ENCODE data around the gene CRYBB1. TPM values are rescaled to one million over a fixed set of nuclear protein-coding genes. Genes with fewer than 3 reads are reported as not detected.

CRYBB1 gene
- total RNA-seq, 2 experiments from 2014 or later: not detected

- no peak for TF ChIP-seq CTCF (IDR thresholded peaks at IDR 0.05)
These were observed 64.6 kb downstream of the CRYBB1 start for GRCh38 chr22:26553056-26553752.

GRCh38 chr22:26552466-26552865, 65.4 kb downstream of the CRYBB1 start:
- H3K27me3 Mint-ChIP-seq: no peaks in the 10 kb centered on the region
- POLR2A ChIA-PET: interaction anchor here (1.5 kb wide), 1 partner anchor 37 kb away, joined by 5 read pairs; no protein-coding TSS in a partner anchor
- TF ChIP-seq CTCF (IDR thresholded peaks at IDR 0.05): no peak
- CTCF ChIA-PET: no interaction called here
- H3K27ac Mint-ChIP-seq: no peak overlapping the region
- peaks cover 1% of the 10 kb centered on the region for H3K9me3 Mint-ChIP-seq
- ATAC-seq (no peak), DNase-seq (no peak)
- no peak overlapping the region for H3K4me3 Mint-ChIP-seq
- peaks cover 31% of the 10 kb centered on the region for H3K4me1 Mint-ChIP-seq (ENCODE audit: low read depth)
- intact Hi-C loops (cut with micrococcal nuclease): no loop called here
- H3K36me3 Mint-ChIP-seq (ENCODE audit: low read depth): peaks cover 20% of the 10 kb centered on the region

More at GRCh38 chr22:26553056-26553752, 64.6 kb downstream of the CRYBB1 start:
- no peak for ATAC-seq
- no peak overlapping the region for H3K4me3 Mint-ChIP-seq
- H3K27me3 Mint-ChIP-seq: no peaks in the 10 kb centered on the region
- DNase-seq: no peak
- peaks cover 14% of the 10 kb centered on the region for H3K36me3 Mint-ChIP-seq (ENCODE audit: low read depth)
- H3K9me3 Mint-ChIP-seq: no peaks in the 10 kb centered on the region
- H3K4me1 Mint-ChIP-seq (ENCODE audit: low read depth): peaks cover 28% of the 10 kb centered on the region
- CTCF ChIA-PET: interaction anchor here (0.7 kb wide), 1 partner anchor 9 kb away, joined by 3 read pairs; no protein-coding TSS in a partner anchor
- peak overlapping the region; percentile 26 for H3K27ac Mint-ChIP-seq
- POLR2A ChIA-PET: interaction anchor here (1.0 to 1.5 kb wide), 2 partner anchors 14 to 38 kb away, joined by 3 to 5 read pairs; no protein-coding TSS in a partner anchor
- intact Hi-C loops (cut with micrococcal nuclease): no loop called here

GRCh38 chr22:26551568-26551967, 66.3 kb downstream of the CRYBB1 start:
- H3K27me3 Mint-ChIP-seq: no peaks in the 10 kb centered on the region
- H3K9me3 Mint-ChIP-seq: peaks cover 4% of the 10 kb centered on the region
- no peak for TF ChIP-seq CTCF (IDR thresholded peaks at IDR 0.05)
- no peak overlapping the region for H3K4me3 Mint-ChIP-seq
- ChIA-PET CTCF (interaction anchor here (1.2 kb wide), 1 partner anchor 32 kb away, joined by 3 read pairs; no protein-coding TSS in a partner anchor), POLR2A (interaction anchor here (0.6 to 1.5 kb wide), 2 partner anchors 12 to 828 kb away, joined by 3 read pairs; no protein-coding TSS in a partner anchor)
- ATAC-seq: no peak
- peaks cover 25% of the 10 kb centered on the region for H3K36me3 Mint-ChIP-seq (ENCODE audit: low read depth)
- peak overlapping the region; percentile 38 for H3K27ac Mint-ChIP-seq
- no peak for DNase-seq
- intact Hi-C loops (cut with micrococcal nuclease): no loop called here
- peaks cover 35% of the 10 kb centered on the region for H3K4me1 Mint-ChIP-seq (ENCODE audit: low read depth)

- no peaks in the 10 kb centered on the region for H3K27me3 Mint-ChIP-seq
- no peak for DNase-seq
- no peak for TF ChIP-seq CTCF (IDR thresholded peaks at IDR 0.05)
- no peak overlapping the region for H3K4me3 Mint-ChIP-seq
- intact Hi-C loops (cut with micrococcal nuclease): no loop called here
- POLR2A ChIA-PET: interaction anchor here (0.6 to 2.2 kb wide), 4 partner anchors 11 to 829 kb away, joined by 3 to 6 read pairs (median 4); partner anchors contain the start of gene TFIP11
- peaks cover 29% of the 10 kb centered on the region for H3K36me3 Mint-ChIP-seq (ENCODE audit: low read depth)
- CTCF ChIA-PET: interaction anchor here (1.2 to 1.4 kb wide), 2 partner anchors 21 to 33 kb away, joined by 3 to 4 read pairs; no protein-coding TSS in a partner anchor
- H3K9me3 Mint-ChIP-seq: peaks cover 4% of the 10 kb centered on the region
- ATAC-seq: no peak
- no peak overlapping the region for H3K27ac Mint-ChIP-seq
- H3K4me1 Mint-ChIP-seq (ENCODE audit: low read depth): peaks cover 40% of the 10 kb centered on the region
These were observed 67.3 kb downstream of the CRYBB1 start for GRCh38 chr22:26550498-26551033.

All from activated CD8-positive, alpha-beta T cell treated with anti-CD3 and anti-CD28 coated beads for 36 hours (primary cell).